Iris pigment epithelial cell (primary cell): ENCODE results near the gene DLX4.

Experiments
- DNase-seq: peaks from one replicate; pipeline ENCODE4 v3.0.0-alpha.2; 2011; ENCODE audit warnings: low read depth

DLX4 gene

GRCh38 chr17:49969134-49969759, at the start of gene DLX4:
Gene DLX4 (plus strand): TSS chr17:49969190. CDS start chr17:49969469, 279 bp downstream.
- no peak for DNase-seq

GRCh38 chr17:49920030-49920769, 48.8 kb upstream of the DLX4 start:
- no peak for DNase-seq

- DNase-seq: no peak
Measured at GRCh38 chr17:49922095-49922494, 46.9 kb upstream of the DLX4 start.

- DNase-seq: no peak
Measured at GRCh38 chr17:49924116-49924515, 44.9 kb upstream of the DLX4 start.

- DNase-seq: no peak
Measured at GRCh38 chr17:49924589-49924988, 44.4 kb upstream of the DLX4 start.

GRCh38 chr17:49925921-49926320, 43.1 kb upstream of the DLX4 start:
- DNase-seq: no peak

GRCh38 chr17:49926886-49927285, 42.1 kb upstream of the DLX4 start:
- no peak for DNase-seq

GRCh38 chr17:49928126-49928800, 40.7 kb upstream of the DLX4 start:
- no peak for DNase-seq

GRCh38 chr17:49928837-49929475, 40.0 kb upstream of the DLX4 start:
- DNase-seq: no peak

- DNase-seq: no peak
Measured at GRCh38 chr17:49930880-49931279, 38.1 kb upstream of the DLX4 start.

- no peak for DNase-seq
Measured at GRCh38 chr17:49931416-49932137, 37.4 kb upstream of the DLX4 start.

GRCh38 chr17:49932138-49932723, 36.8 kb upstream of the DLX4 start:
- no peak for DNase-seq

GRCh38 chr17:49932901-49933300, 36.1 kb upstream of the DLX4 start:
- DNase-seq: no peak

- DNase-seq: no peak
Measured at GRCh38 chr17:49935526-49936210, 33.3 kb upstream of the DLX4 start.

- no peak for DNase-seq
Measured at GRCh38 chr17:49936386-49936785, 32.6 kb upstream of the DLX4 start.

- no peak for DNase-seq
Measured at GRCh38 chr17:49939318-49939717, 29.7 kb upstream of the DLX4 start.

GRCh38 chr17:49941427-49941826, 27.6 kb upstream of the DLX4 start:
- no peak for DNase-seq

GRCh38 chr17:49942947-49943346, 26.0 kb upstream of the DLX4 start:
- no peak for DNase-seq

- no peak for DNase-seq
Measured at GRCh38 chr17:49944273-49944870, 24.6 kb upstream of the DLX4 start.

GRCh38 chr17:49946208-49946607, 22.8 kb upstream of the DLX4 start:
- no peak for DNase-seq
